CD8-positive, alpha-beta memory T cell (primary cell): ENCODE data around the gene KRT36. TPM values are rescaled to one million over a fixed set of nuclear protein-coding genes. Genes with fewer than 3 reads are reported as not detected.

Experiments used
- CTCF ChIA-PET: fragments of 350-600 bp; sonication (Branson Sonifier 250); formaldehyde crosslinking; loops from one replicate; lab custom pipeline; 2021; ENCODE audit warnings: antibody characterized with exemption; lab: Charles Lee
- POLR2A ChIA-PET: fragments of 350-600 bp; sonication (Branson Sonifier 250); formaldehyde crosslinking; loops from one replicate; lab custom pipeline; 2021; ENCODE audit warnings: antibody characterized with exemption; lab: Charles Lee
- DNase-seq, 5 donors: peaks; one replicate each; pipeline versions ENCODE4 v3.0.0 to v3.0.0-alpha.2; 2020 to 2022; ENCODE audit warnings: mixed read lengths in 1 of 5
- H3K27ac ChIP-seq: one replicate; pipeline ENCODE4 v1.7.0; 2013; ENCODE audit warnings: low read depth, mild to moderate bottlenecking, low read length, moderate library complexity
- H3K27me3 ChIP-seq: 2 replicates; pipeline ENCODE4 v1.7.0; 2013; ENCODE audit warnings: low read length, mild to moderate bottlenecking; ENCODE audit not compliant: insufficient read depth, poor library complexity, severe bottlenecking
- H3K36me3 ChIP-seq: 2 replicates; pipeline ENCODE4 v1.7.0; 2013; ENCODE audit warnings: mild to moderate bottlenecking, low read length, moderate library complexity; ENCODE audit not compliant: insufficient read depth
- H3K4me1 ChIP-seq: 2 replicates; pipeline ENCODE4 v1.7.0; 2013; ENCODE audit warnings: mild to moderate bottlenecking, low read length, moderate library complexity; ENCODE audit not compliant: insufficient read depth
- H3K4me3 ChIP-seq: 2 replicates; pipeline ENCODE4 v1.7.0; 2013; ENCODE audit warnings: mild to moderate bottlenecking, low read length
- H3K9me3 ChIP-seq: 2 replicates; pipeline ENCODE4 v1.7.0; 2013; ENCODE audit warnings: mild to moderate bottlenecking, low read length
- H3K27ac Mint-ChIP-seq, 8 donors: one replicate each; pipeline ENCODE4 v1.8.0; 2020 to 2021; ENCODE audit warnings: mixed read lengths in 8 of 8, mild to moderate bottlenecking in 6 of 8, inconsistent platforms in 3 of 8, moderate library complexity in 3 of 8
- H3K27me3 Mint-ChIP-seq, 2 donors: one replicate each; pipeline ENCODE4 v1.8.0; 2020 to 2021; ENCODE audit warnings: mixed read lengths in 2 of 2, mild to moderate bottlenecking in 1 of 2, moderate library complexity in 1 of 2
- H3K36me3 Mint-ChIP-seq, 3 donors: one replicate each; pipeline ENCODE4 v1.8.0; 2020 to 2021; ENCODE audit warnings: mixed read lengths in 3 of 3, inconsistent platforms in 1 of 3, mild to moderate bottlenecking in 1 of 3
- H3K4me1 Mint-ChIP-seq, 3 donors: one replicate each; pipeline ENCODE4 v1.8.0; 2020 to 2021; ENCODE audit warnings: mixed read lengths in 3 of 3, inconsistent platforms in 1 of 3, mild to moderate bottlenecking in 1 of 3
- H3K4me3 Mint-ChIP-seq, 7 donors: one replicate each; pipeline ENCODE4 v1.8.0; 2020 to 2021; ENCODE audit warnings: mixed read lengths in 7 of 7, mild to moderate bottlenecking in 6 of 7, moderate library complexity in 4 of 7, inconsistent platforms in 2 of 7
- H3K9me3 Mint-ChIP-seq, 5 donors: one replicate each; pipeline ENCODE4 v1.8.0; 2020 to 2022; ENCODE audit warnings: mixed read lengths in 5 of 5, mild to moderate bottlenecking in 3 of 5, moderate library complexity in 2 of 5, inconsistent platforms in 1 of 5
- polyA plus RNA-seq: library from polyadenylated mRNA; unstranded; fragments of 300-500 nt; fragmentation: Illumina TruSeq; gene quantifications from one replicate; pipeline ENCODE4 v1.2.3, GENCODE V29; 2021
- total RNA-seq, 2 experiments: library from RNA; stranded (reverse); gene quantifications; one replicate each; pipeline ENCODE4 v1.2.3, GENCODE V29; 2021

KRT36 gene
- total and polyA plus RNA-seq, 3 experiments from 2014 or later: not detected

- H3K4me3 ChIP-seq: no peak overlapping the region
- no peaks in the 10 kb centered on the region for H3K36me3 Mint-ChIP-seq
- H3K36me3 ChIP-seq: no peaks in the 10 kb centered on the region
- H3K4me1 Mint-ChIP-seq: no peaks in the 10 kb centered on the region
- H3K4me1 ChIP-seq: no peaks in the 10 kb centered on the region
- CTCF ChIA-PET: no interaction called here
- peaks cover 12 to 16% of the 10 kb centered on the region in 2 donors for H3K27me3 Mint-ChIP-seq
- no peaks in the 10 kb centered on the region for H3K9me3 Mint-ChIP-seq
- no peaks in the 10 kb centered on the region for H3K27me3 ChIP-seq
- POLR2A ChIA-PET: no interaction called here
- H3K27ac Mint-ChIP-seq: no peak overlapping the region
- no peak overlapping the region for H3K4me3 Mint-ChIP-seq
- no peak for DNase-seq
- H3K27ac ChIP-seq: no peak overlapping the region
- H3K9me3 ChIP-seq: no peaks in the 10 kb centered on the region
These were observed 30.0 kb upstream of the KRT36 start for GRCh38 chr17:41519501-41520224.

- no peaks in the 10 kb centered on the region for H3K9me3 Mint-ChIP-seq
- H3K4me3 Mint-ChIP-seq: no peak within 1 kb of the TSS
- ChIA-PET CTCF (interaction anchor here (1.0 kb wide), 1 partner anchor 30 kb away, joined by 5 read pairs; no protein-coding TSS in a partner anchor), POLR2A (no interaction called here)
- H3K36me3 Mint-ChIP-seq: peaks cover 0 to 1% (median 0%) of the 10 kb centered on the region in 3 donors
- Histone ChIP-seq H3K4me3 (no peak within 1 kb of the TSS), H3K9me3 (no peaks in the 10 kb centered on the region), H3K4me1 (no peaks in the 10 kb centered on the region), H3K27me3 (no peaks in the 10 kb centered on the region), H3K36me3 (no peaks in the 10 kb centered on the region), H3K27ac (no peak within 1 kb of the TSS)
- peaks cover 12 to 16% of the 10 kb centered on the region in 2 donors for H3K27me3 Mint-ChIP-seq
- peak within 1 kb of the TSS in 1 of 8 donors; percentile 38 for H3K27ac Mint-ChIP-seq
- no peaks in the 10 kb centered on the region for H3K4me1 Mint-ChIP-seq
- DNase-seq: no peak
These were observed 29.2 kb upstream of the KRT36 start, which contains the start of gene KRT15 for GRCh38 chr17:41518789-41519449. KRT15 (minus strand) TSS chr17:41518890; CDS start chr17:41518827, 63 bp downstream.

- POLR2A ChIA-PET: no interaction called here
- DNase-seq: no peak
- no peaks in the 10 kb centered on the region for H3K9me3 ChIP-seq
These were observed 28.3 kb upstream of the KRT36 start for GRCh38 chr17:41518031-41518430.

GRCh38 chr17:41516830-41517283 is 27.1 kb upstream of the KRT36 start:
- H3K27ac Mint-ChIP-seq: no peak overlapping the region
- no peaks in the 10 kb centered on the region for H3K9me3 ChIP-seq
- ChIA-PET CTCF (no interaction called here), POLR2A (no interaction called here)
- H3K4me1 ChIP-seq: no peaks in the 10 kb centered on the region
- H3K4me3 Mint-ChIP-seq: no peak overlapping the region
- peaks cover 0 to 1% (median 0%) of the 10 kb centered on the region in 3 donors for H3K36me3 Mint-ChIP-seq
- H3K4me3 ChIP-seq: no peak overlapping the region
- H3K27ac ChIP-seq: no peak overlapping the region
- no peaks in the 10 kb centered on the region for H3K36me3 ChIP-seq
- DNase-seq: no peak
- H3K9me3 Mint-ChIP-seq: no peaks in the 10 kb centered on the region
- peaks cover 12 to 16% of the 10 kb centered on the region in 2 donors for H3K27me3 Mint-ChIP-seq
- H3K27me3 ChIP-seq: no peaks in the 10 kb centered on the region
- H3K4me1 Mint-ChIP-seq: no peaks in the 10 kb centered on the region

More at GRCh38 chr17:41518031-41518430, 28.3 kb upstream of the KRT36 start:
- CTCF ChIA-PET: interaction anchor here (1.0 kb wide), 1 partner anchor 31 kb away, joined by 5 read pairs; no protein-coding TSS in a partner anchor
- no peaks in the 10 kb centered on the region for H3K36me3 ChIP-seq
- no peaks in the 10 kb centered on the region for H3K9me3 Mint-ChIP-seq
- H3K27ac Mint-ChIP-seq: peak overlapping the region in 1 of 8 donors; percentile 38
- no peaks in the 10 kb centered on the region for H3K4me1 ChIP-seq
- H3K27me3 Mint-ChIP-seq: peaks cover 12 to 16% of the 10 kb centered on the region in 2 donors
- H3K36me3 Mint-ChIP-seq: peaks cover 0 to 1% (median 0%) of the 10 kb centered on the region in 3 donors
- no peaks in the 10 kb centered on the region for H3K4me1 Mint-ChIP-seq
- no peak overlapping the region for H3K4me3 Mint-ChIP-seq
- H3K4me3 ChIP-seq: no peak overlapping the region
- no peak overlapping the region for H3K27ac ChIP-seq
- no peaks in the 10 kb centered on the region for H3K27me3 ChIP-seq

GRCh38 chr17:41516147-41516829 is 26.6 kb upstream of the KRT36 start:
- Mint-ChIP-seq H3K4me3 (no peak overlapping the region), H3K36me3 (peaks cover 0 to 1% (median 0%) of the 10 kb centered on the region in 3 donors), H3K4me1 (no peaks in the 10 kb centered on the region), H3K27ac (no peak overlapping the region), H3K9me3 (no peaks in the 10 kb centered on the region), H3K27me3 (peaks cover 12 to 19% of the 10 kb centered on the region in 2 donors)
- POLR2A ChIA-PET: no interaction called here
- no peaks in the 10 kb centered on the region for H3K36me3 ChIP-seq
- H3K4me3 ChIP-seq: no peak overlapping the region
- CTCF ChIA-PET: no interaction called here
- H3K27me3 ChIP-seq: no peaks in the 10 kb centered on the region
- H3K4me1 ChIP-seq: no peaks in the 10 kb centered on the region
- H3K9me3 ChIP-seq: no peaks in the 10 kb centered on the region
- no peak for DNase-seq
- no peak overlapping the region for H3K27ac ChIP-seq

GRCh38 chr17:41513168-41513547 is 23.4 kb upstream of the KRT36 start:
- H3K9me3 ChIP-seq: no peaks in the 10 kb centered on the region
- DNase-seq: no peak
- no peaks in the 10 kb centered on the region for H3K4me1 ChIP-seq
- H3K9me3 Mint-ChIP-seq: no peaks in the 10 kb centered on the region
- H3K27me3 Mint-ChIP-seq: peaks cover 6 to 9% of the 10 kb centered on the region in 2 donors
- no peak overlapping the region for H3K27ac Mint-ChIP-seq
- H3K4me1 Mint-ChIP-seq: no peaks in the 10 kb centered on the region
- H3K27me3 ChIP-seq: no peaks in the 10 kb centered on the region
- no peaks in the 10 kb centered on the region for H3K36me3 ChIP-seq
- no peak overlapping the region for H3K27ac ChIP-seq
- H3K36me3 Mint-ChIP-seq: peaks cover 0 to 1% (median 0%) of the 10 kb centered on the region in 3 donors
- ChIA-PET CTCF (interaction anchor here (0.8 to 2.1 kb wide), 2 partner anchors 15 to 36 kb away, joined by 3 to 5 read pairs; no protein-coding TSS in a partner anchor), POLR2A (no interaction called here)
- no peak overlapping the region for H3K4me3 ChIP-seq
- no peak overlapping the region for H3K4me3 Mint-ChIP-seq

- Histone ChIP-seq H3K4me1 (no peaks in the 10 kb centered on the region), H3K9me3 (no peaks in the 10 kb centered on the region), H3K27ac (no peak overlapping the region), H3K27me3 (no peaks in the 10 kb centered on the region), H3K36me3 (no peaks in the 10 kb centered on the region), H3K4me3 (no peak overlapping the region)
- CTCF ChIA-PET: interaction anchor here (0.8 to 2.1 kb wide), 2 partner anchors 15 to 36 kb away, joined by 3 to 5 read pairs; no protein-coding TSS in a partner anchor
- POLR2A ChIA-PET: no interaction called here
- Mint-ChIP-seq H3K9me3 (no peaks in the 10 kb centered on the region), H3K27me3 (peaks cover 8 to 9% of the 10 kb centered on the region in 2 donors), H3K4me1 (no peaks in the 10 kb centered on the region), H3K4me3 (no peak overlapping the region), H3K27ac (no peak overlapping the region), H3K36me3 (peaks cover 0 to 1% (median 0%) of the 10 kb centered on the region in 3 donors)
- no peak for DNase-seq
These were observed 22.9 kb upstream of the KRT36 start for GRCh38 chr17:41512546-41513167.
